Esophagus muscularis mucosa (tissue), 4 donors: Measurements from ENCODE around the gene LXN. TPM values are rescaled to one million over a fixed set of nuclear protein-coding genes. Genes with fewer than 3 reads are reported as not detected.
"Not testable (repeated sequence)": the region's sequence is repeated elsewhere in the genome, so short reads cannot be mapped to it uniquely, and the experiment has no call there.

Experiments used
- DNase-seq: peaks from one replicate; pipeline ENCODE4 v3.0.0-alpha.2; 2017; ENCODE audit errors: extremely low spot score
- H3K27ac ChIP-seq, 4 donors: fragments of 200-600 bp; sonication (generic); replicated peaks in 1 of 4; 1 replicate in 3 of 4; 2 replicates in 1 of 4; pipeline ENCODE4 v1.5.1; 2016 to 2019; ENCODE audit warnings: mild to moderate bottlenecking in 1 of 4
- H3K27me3 ChIP-seq, 4 donors: fragments of 200-600 bp; sonication (generic); one replicate each; pipeline versions ENCODE4 v1.5.1 to v1.6.0; 2016 to 2019
- H3K36me3 ChIP-seq, 4 donors: fragments of 200-600 bp; sonication (generic); one replicate each; pipeline ENCODE4 v1.5.1; 2016 to 2019
- H3K4me1 ChIP-seq, 4 donors: fragments of 200-600 bp; sonication (generic); one replicate each; pipeline ENCODE4 v1.5.1; 2016 to 2019
- H3K4me3 ChIP-seq, 4 donors: fragments of 200-600 bp; sonication (generic); 1 replicate in 2 of 4; 2 replicates in 2 of 4; pipeline ENCODE4 v1.5.1; 2016 to 2019; ENCODE audit warnings: mild to moderate bottlenecking in 4 of 4, moderate library complexity in 1 of 4
- H3K9me3 ChIP-seq, 4 donors: fragments of 200-600 bp; sonication (generic); 1 replicate in 3 of 4; 2 replicates in 1 of 4; pipeline ENCODE4 v1.5.1; 2016 to 2019
- CTCF ChIP-seq, 3 experiments: fragments of 200-600 bp in 2 of 3; fragments of 450-650 bp in 1 of 3; sonication (generic) in 2 of 3; IDR thresholded peaks; one replicate each; pipeline ENCODE4 v1.5.1; 2017 to 2019; ENCODE audit warnings: antibody characterized with exemption in 3 of 3, mild to moderate bottlenecking in 2 of 3, moderate library complexity in 1 of 3
- EP300 ChIP-seq: sonication (generic); formaldehyde crosslinking; IDR thresholded peaks from one replicate; pipeline ENCODE4 v1.6.1; 2017; ENCODE audit warnings: antibody characterized with exemption
- POLR2A ChIP-seq: fragments of 450-650 bp; IDR thresholded peaks from one replicate; pipeline ENCODE4 v1.6.1; 2017; ENCODE audit warnings: antibody characterized with exemption, moderate library complexity, mild to moderate bottlenecking, low read depth
- POLR2AphosphoS5 ChIP-seq, 2 donors: sonication (generic); formaldehyde crosslinking; IDR thresholded peaks; one replicate each; pipeline ENCODE4 v1.6.1; 2017; ENCODE audit warnings: antibody characterized with exemption in 2 of 2
- WGBS: methylation state at CpG from one replicate; pipeline ENCODE4 v1.1.5; 2018; 5-methylcytosine and 5-hydroxymethylcytosine counted together
- intact Hi-C: fragments of 100-400 bp; cut with DNase I; formaldehyde crosslinking; loops from one replicate; pipeline ENCODE4 v1.15.1; 2023
- total RNA-seq, 4 donors: library from RNA; depleted of rRNA; stranded (reverse); fragments of >200 nt; gene quantifications; one replicate each; pipeline versions ENCODE4 v1.1.0 to v1.2.1, GENCODE V29; 2016

LXN gene
- total RNA-seq, 4 donors from 2014 or later = 7.2 to 9.2 (median 7.9) TPM

DNA sequence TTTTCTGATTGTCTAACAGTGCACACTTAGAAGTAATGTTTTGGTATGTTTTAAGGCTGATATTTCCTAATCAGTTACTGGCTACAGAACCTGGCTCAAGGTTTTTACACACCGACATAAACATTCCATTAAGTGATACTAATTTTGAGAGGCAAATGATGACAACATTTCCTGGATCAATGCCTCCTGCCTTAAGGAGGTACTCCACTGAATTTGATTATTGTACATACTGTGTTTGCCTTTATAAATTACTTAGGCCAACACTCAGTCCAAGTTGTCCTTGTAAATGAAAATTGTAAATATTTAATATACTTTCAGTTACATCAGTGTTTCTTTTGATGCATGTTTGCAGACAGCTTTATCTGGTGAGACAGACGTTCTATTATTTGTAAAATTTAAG is 24.2 kb upstream of the LXN start:
- no peak for TF ChIP-seq EP300
- TF ChIP-seq POLR2AphosphoS5 (IDR thresholded peaks at IDR 0.05) = no peak
- TF ChIP-seq POLR2A = no peak
- TF ChIP-seq CTCF (IDR thresholded peaks at IDR 0.05) = no peak
- Histone ChIP-seq H3K27ac (no peak overlapping the region), H3K9me3 (no peaks in the 10 kb centered on the region), H3K4me3 (no peak overlapping the region), H3K36me3 (peaks cover 0 to 35% (median 17%) of the 10 kb centered on the region in 4 donors), H3K27me3 (no peaks in the 10 kb centered on the region), H3K4me1 (peaks cover 0 to 18% (median 7%) of the 10 kb centered on the region in 4 donors)
- no peak for DNase-seq
- intact Hi-C loops = no loop called here
- WGBS = 46% methylated on average over 2 of the region's 2 CpGs

GRCh38 chr3:158693866-158694456 is 21.5 kb upstream of the LXN start:
- H3K27ac ChIP-seq, H3K4me3 ChIP-seq, DNase-seq, H3K4me1 ChIP-seq, H3K9me3 ChIP-seq, intact Hi-C loops, H3K27me3 ChIP-seq: not testable (repeated sequence)
- 82% methylated on average over 3 of the region's 3 CpGs for WGBS
- peaks cover 0 to 52% (median 24%) of the 10 kb centered on the region in 4 donors for H3K36me3 ChIP-seq

- no peaks in the 10 kb centered on the region for H3K9me3 ChIP-seq
- no peak overlapping the region for H3K4me3 ChIP-seq
- H3K27ac ChIP-seq = no peak overlapping the region
- intact Hi-C loops = no loop called here
- no peaks in the 10 kb centered on the region for H3K27me3 ChIP-seq
- peaks cover 4 to 47% (median 23%) of the 10 kb centered on the region in 4 donors for H3K36me3 ChIP-seq
- no peaks in the 10 kb centered on the region for H3K4me1 ChIP-seq
- 80% methylated on average over 2 of the region's 2 CpGs for WGBS
- DNase-seq = no peak
- no peak for TF ChIP-seq POLR2A
- TF ChIP-seq CTCF (IDR thresholded peaks at IDR 0.05) = no peak
- no peak for TF ChIP-seq EP300
- no peak for TF ChIP-seq POLR2AphosphoS5 (IDR thresholded peaks at IDR 0.05)
Observed at GRCh38 chr3:158685159-158685558, 12.7 kb upstream of the LXN start.

DNA sequence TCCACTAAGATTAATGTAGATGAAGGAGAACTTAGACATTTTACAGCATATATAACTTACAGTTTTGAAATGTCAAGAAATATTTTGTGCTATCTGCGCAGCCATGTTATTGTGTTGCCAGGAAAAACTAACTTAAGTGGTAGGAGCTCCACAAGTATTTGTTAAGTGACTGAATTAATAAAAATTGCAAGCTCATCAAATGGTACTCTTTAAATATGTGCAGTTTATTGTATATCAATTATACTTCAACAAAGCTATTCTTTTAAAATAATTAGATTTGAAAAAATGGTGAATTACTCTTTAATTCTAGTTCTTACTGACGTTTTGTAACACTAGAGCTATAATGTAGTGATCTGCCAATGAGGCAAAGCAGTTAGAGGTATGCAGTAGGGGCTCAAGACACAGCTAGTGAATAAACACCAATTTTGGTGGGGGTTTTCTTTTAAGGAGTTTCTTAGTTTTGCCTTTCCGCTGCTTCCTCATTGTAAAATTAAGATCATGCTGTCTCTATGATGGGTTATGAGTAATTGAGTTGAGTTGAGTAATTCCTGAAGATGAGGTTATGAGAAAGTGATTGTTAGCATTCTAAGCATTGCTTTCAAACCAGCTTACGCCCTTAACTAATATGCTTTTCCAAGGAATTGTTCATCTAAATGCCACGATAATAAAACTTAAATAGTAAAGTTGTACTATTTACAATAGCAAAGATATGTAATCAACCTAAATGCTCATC is 10.9 kb upstream of the LXN start:
- Histone ChIP-seq H3K9me3 (no peaks in the 10 kb centered on the region), H3K27me3 (no peaks in the 10 kb centered on the region), H3K36me3 (peaks cover 4 to 49% (median 24%) of the 10 kb centered on the region in 4 donors), H3K4me1 (no peaks in the 10 kb centered on the region), H3K4me3 (no peak overlapping the region), H3K27ac (no peak overlapping the region)
- DNase-seq = no peak
- TF ChIP-seq CTCF (IDR thresholded peaks at IDR 0.05) = no peak
- no peak for TF ChIP-seq EP300
- 94% methylated on average over 5 of the region's 5 CpGs for WGBS
- intact Hi-C loops = no loop called here

DNA sequence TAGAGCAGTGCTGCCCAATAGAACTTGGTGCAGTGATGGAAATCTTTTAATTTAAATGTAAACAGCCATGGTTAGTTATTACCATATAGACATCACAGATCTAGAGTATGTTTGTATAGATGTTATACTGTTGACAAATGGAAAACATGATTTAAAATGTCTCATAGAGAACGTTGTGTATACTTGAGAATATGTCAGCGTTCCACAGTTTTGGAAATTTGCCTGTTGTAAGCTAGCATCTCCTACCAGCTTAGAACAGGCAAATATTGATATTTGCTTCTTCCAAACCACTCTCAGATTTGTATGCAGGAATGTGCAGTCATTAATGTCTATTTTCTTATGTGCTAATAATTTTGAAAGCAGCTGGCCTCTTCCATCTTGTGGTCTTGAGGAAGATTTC is 8.4 kb upstream of the LXN start:
- intact Hi-C loops = no loop called here
- peaks cover 5 to 58% (median 30%) of the 10 kb centered on the region in 4 donors for H3K36me3 ChIP-seq
- H3K27ac ChIP-seq = no peak overlapping the region
- H3K4me1 ChIP-seq = no peaks in the 10 kb centered on the region
- H3K9me3 ChIP-seq = no peaks in the 10 kb centered on the region
- H3K27me3 ChIP-seq = no peaks in the 10 kb centered on the region
- TF ChIP-seq POLR2AphosphoS5 (IDR thresholded peaks at IDR 0.05) = no peak
- no peak for TF ChIP-seq EP300
- TF ChIP-seq POLR2A = no peak
- TF ChIP-seq CTCF (IDR thresholded peaks at IDR 0.05) = no peak
- no peak for DNase-seq
- H3K4me3 ChIP-seq = no peak overlapping the region
- 78% methylated on average over 2 of the region's 2 CpGs for WGBS
